ENCODE results near the gene PTPRM. TPM values are rescaled to one million over a fixed set of nuclear protein-coding genes. Genes with fewer than 3 reads are reported as not detected.
A peak's percentile ranks its signal among the peaks of the same experiment; 100 is the strongest.

Gene PTPRM
- total RNA-seq, 1 experiment from 2014 or later: 14.5 TPM

- peak overlapping the region; percentile 61 for H3K9ac ChIP-seq (ENCODE audit: low read length)
- intact Hi-C loops (cut with micrococcal nuclease): loop anchor here (2.0 kb wide), 1 partner anchor 24 kb away; no protein-coding TSS in a partner anchor
- H3K9me3 ChIP-seq (ENCODE audit: control insufficient read depth in 1 of 2, insufficient read depth in 1 of 2, low read depth in 1 of 2, low read length in 2 of 2): no peaks in the 10 kb centered on the region
- H3K4me1 ChIP-seq (ENCODE audit: control insufficient read depth in 1 of 2, insufficient read depth in 2 of 2, low read length in 2 of 2): peaks cover 26 to 53% of the 10 kb centered on the region in 2 experiments
- ATAC-seq (peak; percentile 26; the same call in 1 of the 2 replicates), DNase-seq (ENCODE audit: low read depth, low spot score) (no peak)
- no peaks in the 10 kb centered on the region for H3K79me2 ChIP-seq (ENCODE audit: insufficient read depth, low read length)
- H3K27me3 ChIP-seq (ENCODE audit: insufficient read depth, low read length): no peaks in the 10 kb centered on the region
- ChIA-PET POLR2A (no interaction called here), RAD21 (ENCODE audit: low non-redundant PET in 1 of 2, low total read pairs in 2 of 2, uncharacterized antibody in 2 of 2, unreplicated experiment in 2 of 2) (no interaction called here), CTCF (no interaction called here)
- no peak overlapping the region for H3K4me3 ChIP-seq (replicated peaks in 1 of 2; ENCODE audit: low read depth in 1 of 2, low read length in 2 of 2)
- H3K4me2 ChIP-seq (ENCODE audit: low read length): peak overlapping the region; percentile 77
- TF ChIP-seq ZBTB33 (IDR thresholded peaks at IDR 0.05; ENCODE audit: extremely low read depth, insufficient replicate concordance, low read length) (no peak), YY1 (IDR thresholded peaks at IDR 0.05; ENCODE audit: extremely low read depth, insufficient replicate concordance, low read depth, low read length) (no peak), SRF (IDR thresholded peaks at IDR 0.05; ENCODE audit: low read depth) (no peak), FOSL1 (IDR thresholded peaks at IDR 0.05; ENCODE audit: low read depth) (no peak), TCF7L2 (IDR thresholded peaks at IDR 0.05; ENCODE audit: borderline replicate concordance, extremely low read depth, insufficient read depth, insufficient read length) (no peak), EZH2phosphoT487 (IDR thresholded peaks at IDR 0.05; ENCODE audit: borderline replicate concordance) (no peak), CTCF (IDR thresholded peaks at IDR 0.05 in 2 of 3, conservative IDR thresholded peaks at IDR 0.05 in 1 of 3; ENCODE audit: borderline replicate concordance in 1 of 3, insufficient read depth in 1 of 3, low read depth in 2 of 3, low read length in 2 of 3) (no peak)
- no peaks in the 10 kb centered on the region for H4K20me1 ChIP-seq (ENCODE audit: insufficient read depth)
- peak overlapping the region; percentile 42 for H2AFZ ChIP-seq (ENCODE audit: low read depth, low read length, poor library complexity, severe bottlenecking)
- no TSS peak for BruUV-seq (replicated peaks)
- peak overlapping the region; percentile 82 for H3K27ac ChIP-seq (ENCODE audit: low read depth, low read length)
- no peaks in the 10 kb centered on the region for H3K36me3 ChIP-seq (ENCODE audit: control insufficient read depth in 1 of 2, insufficient read depth in 2 of 2, low read length in 2 of 2)
- H3K9me2 ChIP-seq (ENCODE audit: insufficient read depth): no peaks in the 10 kb centered on the region
These were observed 356.0 kb downstream of the PTPRM start for GRCh38 chr18:7923105-7923504.

Data from HCT116 (cell line).